ENCODE data around the gene ACSBG1. TPM values are rescaled to one million over a fixed set of nuclear protein-coding genes. Genes with fewer than 3 reads are reported as not detected.

ACSBG1 gene
- total and polyA plus RNA-seq, 2 of the 8 experiments (the other 6 are each of a cell fraction or from before 2014, with no cell fraction given), result 5.4 to 7.1 TPM

DNA sequence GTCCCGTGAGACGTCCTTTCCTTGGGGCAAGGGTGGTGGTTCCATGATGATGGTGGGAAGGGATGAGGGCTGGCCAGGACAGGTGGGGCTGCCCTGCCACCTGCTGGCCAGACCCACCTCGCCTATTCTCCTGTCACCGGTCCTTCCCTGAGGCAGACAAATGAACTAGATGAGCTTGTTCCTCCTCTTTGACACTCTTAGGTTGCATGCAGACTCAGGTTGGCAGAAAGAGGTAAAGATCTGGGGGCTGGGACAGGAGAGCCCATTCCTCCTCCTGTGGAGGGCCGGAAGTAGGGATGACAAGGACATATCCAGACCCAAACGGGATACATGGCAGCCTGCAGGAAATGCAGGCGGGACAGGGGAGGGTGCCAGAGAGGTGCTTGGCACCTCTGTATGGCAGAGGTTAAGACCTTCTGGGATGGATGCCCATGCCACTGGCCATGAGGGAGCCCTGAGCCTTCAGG lies 38.6 kb downstream of the ACSBG1 start:
- Histone ChIP-seq H3K27me3 (replicated peaks in 1 of 4; ENCODE audit: control insufficient read depth in 3 of 4, extremely low read depth in 1 of 4, insufficient read depth in 3 of 4, low read length in 3 of 4) (no peaks in the 10 kb centered on the region), H3K36me3 (ENCODE audit: control insufficient read depth in 2 of 4, insufficient read depth in 4 of 4, low read length in 3 of 4) (no peaks in the 10 kb centered on the region), H3K23ac (ENCODE audit: insufficient read length) (no peak overlapping the region), H2AFZ (ENCODE audit: low read length) (no peak overlapping the region), H3K14ac (ENCODE audit: insufficient read length) (no peak overlapping the region), H2BK12ac (ENCODE audit: low read depth, low read length) (no peak overlapping the region), H3K27ac (ENCODE audit: low read depth, low read length) (no peak overlapping the region), H3K4me3 (ENCODE audit: extremely low read depth in 1 of 4, insufficient read depth in 2 of 4, low read depth in 3 of 4, low read length in 4 of 4) (no peak overlapping the region), H3K9me3 (ENCODE audit: insufficient read depth in 2 of 2, low read depth in 1 of 2, low read length in 1 of 2) (no peaks in the 10 kb centered on the region), H3K18ac (ENCODE audit: extremely low read depth, low read length) (no peak overlapping the region), H3K56ac (replicated peaks; ENCODE audit: insufficient read length, low read depth, low read length) (no peak overlapping the region), H3K4me1 (replicated peaks in 1 of 4; ENCODE audit: control insufficient read depth in 3 of 4, insufficient read depth in 4 of 4, low read length in 3 of 4) (no peaks in the 10 kb centered on the region), H2BK5ac (ENCODE audit: low read depth, low read length) (no peak overlapping the region), H2BK15ac (ENCODE audit: low read length) (no peak overlapping the region), H3K79me1 (ENCODE audit: low read depth, low read length) (no peaks in the 10 kb centered on the region), H4K20me1 (replicated peaks in 1 of 2; ENCODE audit: control insufficient read depth in 1 of 2, insufficient read depth in 2 of 2, low read length in 2 of 2) (no peaks in the 10 kb centered on the region), H2AK5ac (ENCODE audit: low read depth, low read length) (no peak overlapping the region), H2BK20ac (ENCODE audit: low read length) (no peak overlapping the region), H3K4ac (replicated peaks; ENCODE audit: insufficient read length, low read depth, low read length) (no peak overlapping the region), H4K5ac (ENCODE audit: insufficient read length, low read depth, low read length) (no peak overlapping the region), H4K91ac (replicated peaks; ENCODE audit: insufficient read length, low read length) (no peak overlapping the region), H3K9ac (replicated peaks in 1 of 4; ENCODE audit: extremely low read depth in 1 of 4, low read depth in 3 of 4, low read length in 3 of 4) (no peak overlapping the region), H4K8ac (ENCODE audit: extremely low read depth, insufficient read depth, low read length) (no peak overlapping the region), H3K79me2 (ENCODE audit: control insufficient read depth in 1 of 2, insufficient read depth in 2 of 2, low read length in 2 of 2) (no peaks in the 10 kb centered on the region), H3K23me2 (ENCODE audit: low read depth, low read length) (no peaks in the 10 kb centered on the region), H2BK120ac (replicated peaks; ENCODE audit: low read depth, low read length) (no peak overlapping the region), H3K4me2 (ENCODE audit: insufficient read depth in 1 of 2, low read depth in 2 of 2, low read length in 2 of 2) (no peak overlapping the region)
- FAIRE-seq, result peak; percentile 7
- ChIA-PET POLR2A (ENCODE audit: partially characterized antibody) (interaction anchor here (1.0 kb wide), 1 partner anchor 19 kb away, joined by 3 read pairs; no protein-coding TSS in a partner anchor), CTCF (ENCODE audit: partially characterized antibody) (interaction anchor here (0.6 to 10.9 kb wide), 46 partner anchors 10 to 291 kb away, joined by 3 to 239 read pairs (median 4); partner anchors contain the start of genes ACSBG1, CIB2 and SH2D7)
- DNase-seq (ENCODE audit: low read depth in 1 of 2, low spot score in 2 of 2), result peak in 1 of 2 experiments; percentile 61
- peak; percentile 87 to 93 (median 90) for TF ChIP-seq CTCF (IDR thresholded peaks at IDR 0.05; ENCODE audit: control extremely low read depth in 1 of 3, insufficient read depth in 1 of 3, low read depth in 1 of 3, low read length in 3 of 3)
- TF ChIP-seq FOSL1 (IDR thresholded peaks at IDR 0.05; ENCODE audit: insufficient read depth, low read depth, low read length), result no peak
- TF ChIP-seq GTF2F1 (IDR thresholded peaks at IDR 0.05; ENCODE audit: borderline replicate concordance, low read depth, low read length), result no peak
- peak; percentile 86 to 87 for TF ChIP-seq RAD21 (IDR thresholded peaks at IDR 0.05 in 1 of 2, conservative IDR thresholded peaks at IDR 0.05 in 1 of 2; ENCODE audit: low read depth in 2 of 2, low read length in 2 of 2)
- 0 out of 2 replicates have a peak, but pooled peaks have one; percentile 22 for TF ChIP-seq YY1 (IDR thresholded peaks at IDR 0.05; ENCODE audit: low read depth, low read length)
- TF ChIP-seq KDM4A (IDR thresholded peaks at IDR 0.05; ENCODE audit: low read depth, low read length, severe bottlenecking), result no peak
- WGBS, 2 experiments (ENCODE audit: extremely low coverage in 1 of 2, insufficient coverage in 1 of 2, insufficient read length in 1 of 2, insufficient replicate concordance in 2 of 2, low coverage in 1 of 2, low lambda C conversion rate in 2 of 2, missing lambda C conversion rate in 1 of 2), result 63% methylated on average over 7 of the region's 7 CpGs; no CpG with 5 or more reads in 1 of the 2 experiments

All from H1 (cell line).